ENCODE measurements around the gene JARID2. TPM values are rescaled to one million over a fixed set of nuclear protein-coding genes. Genes with fewer than 3 reads are reported as not detected.

Gene JARID2
- total RNA-seq, 1 experiment from 2014 or later, result 23.6 TPM

DNA sequence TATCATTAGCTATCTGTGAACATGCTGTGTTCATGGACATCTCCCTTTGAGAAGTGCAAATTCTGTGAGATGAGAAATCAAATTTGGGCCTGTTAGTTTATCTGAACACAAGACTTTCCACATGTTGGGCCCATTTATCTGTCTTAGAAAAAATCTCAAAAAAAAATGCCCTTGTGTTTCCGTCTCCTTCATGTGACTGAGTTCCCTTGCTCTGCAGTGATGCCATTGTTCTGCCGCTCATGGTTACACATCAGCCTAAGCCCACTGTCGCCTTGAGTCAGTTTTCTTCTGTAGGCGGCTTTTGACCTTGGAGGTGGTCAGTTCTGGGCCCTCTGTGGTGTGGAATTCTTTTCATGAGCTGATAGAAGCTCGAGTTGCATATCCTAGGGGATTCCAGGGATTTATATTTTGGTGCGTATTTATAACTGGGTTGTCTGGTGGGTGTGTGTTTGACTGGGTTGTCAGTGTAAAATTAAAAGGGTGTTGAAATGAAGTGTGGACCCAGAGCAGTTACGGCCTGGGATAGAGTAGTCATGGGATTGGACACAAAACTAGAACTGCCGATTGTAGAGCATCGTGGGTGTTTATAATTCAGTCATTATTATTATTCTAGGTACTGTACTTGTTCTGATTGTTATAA is 156.7 kb downstream of the JARID2 start:
- no peak overlapping the region for H3K4me3 ChIP-seq (replicated peaks in 1 of 2; ENCODE audit: low read depth in 1 of 2, low read length in 2 of 2)
- H3K9ac ChIP-seq (ENCODE audit: low read length), result no peak overlapping the region
- H3K79me2 ChIP-seq (ENCODE audit: insufficient read depth, low read length), result peaks cover 67% of the 10 kb centered on the region
- CTCF ChIA-PET, result no interaction called here
- no peaks in the 10 kb centered on the region for H3K36me3 ChIP-seq (ENCODE audit: control insufficient read depth in 1 of 2, insufficient read depth in 2 of 2, low read length in 2 of 2)
- RAD21 ChIA-PET (ENCODE audit: low non-redundant PET in 1 of 2, low total read pairs in 2 of 2, uncharacterized antibody in 2 of 2, unreplicated experiment in 2 of 2), result no interaction called here
- no peaks in the 10 kb centered on the region for H3K9me2 ChIP-seq (ENCODE audit: insufficient read depth)
- intact Hi-C loops (cut with micrococcal nuclease), result no loop called here
- H3K27ac ChIP-seq (ENCODE audit: low read depth, low read length), result no peak overlapping the region
- no peaks in the 10 kb centered on the region for H3K27me3 ChIP-seq (ENCODE audit: insufficient read depth, low read length)
- H2AFZ ChIP-seq (ENCODE audit: low read depth, low read length, poor library complexity, severe bottlenecking), result no peak overlapping the region
- H3K4me2 ChIP-seq (ENCODE audit: low read length), result no peak overlapping the region
- no peak for TF ChIP-seq EZH2phosphoT487 (IDR thresholded peaks at IDR 0.05; ENCODE audit: borderline replicate concordance)
- no peak for TF ChIP-seq SIN3A (IDR thresholded peaks at IDR 0.05; ENCODE audit: low read depth)
- TF ChIP-seq RAD21 (IDR thresholded peaks at IDR 0.05; ENCODE audit: low read depth), result no peak
- no peak for TF ChIP-seq ELF1 (IDR thresholded peaks at IDR 0.05; ENCODE audit: borderline replicate concordance, low read depth)
- no peak for TF ChIP-seq YY1 (IDR thresholded peaks at IDR 0.05; ENCODE audit: extremely low read depth, insufficient replicate concordance, low read depth, low read length)
- TF ChIP-seq ZNF274 (IDR thresholded peaks at IDR 0.05; ENCODE audit: low read depth, low read length), result no peak
- no peak for TF ChIP-seq ZFX (IDR thresholded peaks at IDR 0.05)
- TF ChIP-seq EGR1 (IDR thresholded peaks at IDR 0.05; ENCODE audit: low read depth), result no peak
- no peak for TF ChIP-seq CTCF (IDR thresholded peaks at IDR 0.05 in 2 of 3, conservative IDR thresholded peaks at IDR 0.05 in 1 of 3; ENCODE audit: borderline replicate concordance in 1 of 3, insufficient read depth in 1 of 3, low read depth in 2 of 3, low read length in 2 of 3)
- no peak for TF ChIP-seq SRF (IDR thresholded peaks at IDR 0.05; ENCODE audit: low read depth)
- no peak for TF ChIP-seq POLR2A (IDR thresholded peaks at IDR 0.05; ENCODE audit: borderline replicate concordance, extremely low read depth, insufficient read depth, insufficient read length)
- no peak for TF ChIP-seq POLR2AphosphoS5 (IDR thresholded peaks at IDR 0.05; ENCODE audit: low read depth, low read length)
- TF ChIP-seq JUND (IDR thresholded peaks at IDR 0.05), result no peak
- TF ChIP-seq, protein P1, sequence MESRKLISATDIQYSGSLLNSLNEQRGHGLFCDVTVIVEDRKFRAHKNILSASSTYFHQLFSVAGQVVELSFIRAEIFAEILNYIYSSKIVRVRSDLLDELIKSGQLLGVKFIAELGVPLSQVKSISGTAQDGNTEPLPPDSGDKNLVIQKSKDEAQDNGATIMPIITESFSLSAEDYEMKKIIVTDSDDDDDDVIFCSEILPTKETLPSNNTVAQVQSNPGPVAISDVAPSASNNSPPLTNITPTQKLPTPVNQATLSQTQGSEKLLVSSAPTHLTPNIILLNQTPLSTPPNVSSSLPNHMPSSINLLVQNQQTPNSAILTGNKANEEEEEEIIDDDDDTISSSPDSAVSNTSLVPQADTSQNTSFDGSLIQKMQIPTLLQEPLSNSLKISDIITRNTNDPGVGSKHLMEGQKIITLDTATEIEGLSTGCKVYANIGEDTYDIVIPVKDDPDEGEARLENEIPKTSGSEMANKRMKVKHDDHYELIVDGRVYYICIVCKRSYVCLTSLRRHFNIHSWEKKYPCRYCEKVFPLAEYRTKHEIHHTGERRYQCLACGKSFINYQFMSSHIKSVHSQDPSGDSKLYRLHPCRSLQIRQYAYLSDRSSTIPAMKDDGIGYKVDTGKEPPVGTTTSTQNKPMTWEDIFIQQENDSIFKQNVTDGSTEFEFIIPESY (IDR thresholded peaks at IDR 0.05; ENCODE audit: extremely low read depth, insufficient replicate concordance, low read length), result no peak
- no peak for TF ChIP-seq SP1 (IDR thresholded peaks at IDR 0.05; ENCODE audit: low read depth)
- TF ChIP-seq TCF7L2 (IDR thresholded peaks at IDR 0.05; ENCODE audit: borderline replicate concordance, extremely low read depth, insufficient read depth, insufficient read length), result no peak
- TF ChIP-seq, protein P2, sequence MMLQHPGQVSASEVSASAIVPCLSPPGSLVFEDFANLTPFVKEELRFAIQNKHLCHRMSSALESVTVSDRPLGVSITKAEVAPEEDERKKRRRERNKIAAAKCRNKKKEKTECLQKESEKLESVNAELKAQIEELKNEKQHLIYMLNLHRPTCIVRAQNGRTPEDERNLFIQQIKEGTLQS (IDR thresholded peaks at IDR 0.05), result no peak
- TF ChIP-seq MAX (IDR thresholded peaks at IDR 0.05), result no peak
- TF ChIP-seq CBX3 (IDR thresholded peaks at IDR 0.05; ENCODE audit: low read depth), result no peak
- H4K20me1 ChIP-seq (ENCODE audit: insufficient read depth), result no peaks in the 10 kb centered on the region; the same call in 1 of the 2 replicates
- BruUV-seq (replicated peaks), result no TSS peak
- H3K4me1 ChIP-seq (ENCODE audit: control insufficient read depth in 1 of 2, insufficient read depth in 2 of 2, low read length in 2 of 2), result peaks cover 15 to 19% of the 10 kb centered on the region in 2 experiments
- H3K9me3 ChIP-seq (ENCODE audit: control insufficient read depth in 1 of 2, insufficient read depth in 1 of 2, low read depth in 1 of 2, low read length in 2 of 2), result no peaks in the 10 kb centered on the region
- ATAC-seq (no peak), DNase-seq (ENCODE audit: low read depth, low spot score) (no peak)
- POLR2A ChIA-PET, result no interaction called here
